ENCODE data around the gene RBM20. TPM values are rescaled to one million over a fixed set of nuclear protein-coding genes. Genes with fewer than 3 reads are reported as not detected.
"Not testable (repeated sequence)": the region's sequence is repeated elsewhere in the genome, so short reads cannot be mapped to it uniquely, and the experiment has no call there.

The RBM20 gene
- polyA plus RNA-seq, 3 donors, result not detected

GRCh38 chr10:110704906-110705476 lies 60.9 kb downstream of the RBM20 start:
- no peak for TF ChIP-seq CTCF (IDR thresholded peaks at IDR 0.05)
- Histone ChIP-seq H3K4me2 (replicated peaks; ENCODE audit: extremely low read depth, low read length, poor library complexity, severe bottlenecking) (no peak overlapping the region), H3K4me1 (ENCODE audit: control insufficient read depth in 1 of 2, insufficient read depth in 2 of 2, low read length in 2 of 2) (no peaks in the 10 kb centered on the region), H3K79me2 (ENCODE audit: insufficient read depth, low read length) (no peaks in the 10 kb centered on the region), H3K4me3 (replicated peaks in 1 of 3; ENCODE audit: low read depth in 2 of 3, low read length in 3 of 3) (no peak overlapping the region), H4K20me1 (ENCODE audit: insufficient read depth, low read length) (no peaks in the 10 kb centered on the region), H3K27me3 (ENCODE audit: control insufficient read depth in 2 of 2, insufficient read depth in 2 of 2, low read length in 2 of 2) (no peaks in the 10 kb centered on the region), H3K36me3 (replicated peaks in 1 of 2; ENCODE audit: control insufficient read depth in 1 of 2, insufficient read depth in 2 of 2, low read length in 2 of 2) (no peaks in the 10 kb centered on the region), H3K9me3 (replicated peaks in 1 of 2; ENCODE audit: control insufficient read depth in 1 of 2, insufficient read depth in 1 of 2, low read length in 2 of 2) (no peaks in the 10 kb centered on the region), H2AFZ (ENCODE audit: insufficient read depth, low read depth, low read length, poor library complexity, severe bottlenecking) (no peak overlapping the region), H3K9ac (ENCODE audit: insufficient read depth, low read length, poor library complexity, severe bottlenecking) (no peak overlapping the region), H3K27ac (ENCODE audit: low read depth in 1 of 2, low read length in 2 of 2) (no peak overlapping the region)
- H3K27me3 Mint-ChIP-seq (ENCODE audit: low read depth in 3 of 3), result peaks cover 1 to 3% (median 2%) of the 10 kb centered on the region in 3 donors
- H3K27ac Mint-ChIP-seq, result no peak overlapping the region
- no peak overlapping the region for H3K4me3 Mint-ChIP-seq
- intact Hi-C loops (cut with micrococcal nuclease), result no loop called here
- no peak for DNase-seq
- H3K36me3 Mint-ChIP-seq, result no peaks in the 10 kb centered on the region
- peaks cover 0 to 2% (median 0%) of the 10 kb centered on the region in 7 donors for H3K9me3 Mint-ChIP-seq
- H3K4me1 Mint-ChIP-seq, result no peaks in the 10 kb centered on the region
- 100% methylated on average over 3 of the region's 5 CpGs for WGBS (ENCODE audit: insufficient coverage)

- intact Hi-C loops (cut with micrococcal nuclease); H3K4me3 ChIP-seq (replicated peaks in 1 of 3; ENCODE audit: low read depth in 2 of 3, low read length in 3 of 3); H3K9me3 ChIP-seq (replicated peaks in 1 of 2; ENCODE audit: control insufficient read depth in 1 of 2, insufficient read depth in 1 of 2, low read length in 2 of 2); H3K27ac Mint-ChIP-seq; H3K36me3 ChIP-seq (replicated peaks in 1 of 2; ENCODE audit: control insufficient read depth in 1 of 2, insufficient read depth in 2 of 2, low read length in 2 of 2); H3K4me1 ChIP-seq (ENCODE audit: control insufficient read depth in 1 of 2, insufficient read depth in 2 of 2, low read length in 2 of 2); H3K4me2 ChIP-seq (replicated peaks; ENCODE audit: extremely low read depth, low read length, poor library complexity, severe bottlenecking); H3K27ac ChIP-seq (ENCODE audit: low read depth in 1 of 2, low read length in 2 of 2); H3K4me1 Mint-ChIP-seq; DNase-seq; H3K27me3 ChIP-seq (ENCODE audit: control insufficient read depth in 2 of 2, insufficient read depth in 2 of 2, low read length in 2 of 2); H3K27me3 Mint-ChIP-seq (ENCODE audit: low read depth in 3 of 3); H2AFZ ChIP-seq (ENCODE audit: insufficient read depth, low read depth, low read length, poor library complexity, severe bottlenecking); H3K36me3 Mint-ChIP-seq; H3K4me3 Mint-ChIP-seq; H3K9ac ChIP-seq (ENCODE audit: insufficient read depth, low read length, poor library complexity, severe bottlenecking); H3K9me3 Mint-ChIP-seq; H4K20me1 ChIP-seq (ENCODE audit: insufficient read depth, low read length); H3K79me2 ChIP-seq (ENCODE audit: insufficient read depth, low read length): not testable (repeated sequence)
- WGBS (ENCODE audit: insufficient coverage), result no CpG with 5 or more reads among the region's 4 CpGs
Measured at GRCh38 chr10:110705596-110705995, 61.5 kb downstream of the RBM20 start.

Measured in CD14-positive monocyte (primary cell).